ENCODE measurements around the gene ANGPTL3.

GRCh38 chr1:62597281-62597680, at the start of gene ANGPTL3:
- TF ChIP-seq ZNF24 (IDR thresholded peaks at IDR 0.05) (no peak), SPI1 (IDR thresholded peaks at IDR 0.05; ENCODE audit: borderline replicate concordance, insufficient read depth, low read depth, low read length) (no peak), SMC3 (IDR thresholded peaks at IDR 0.05; ENCODE audit: borderline replicate concordance, low read length) (no peak)

All from GM12878 (cell line).